KG1 (cell line): ENCODE results near the gene GAS7.

Experiments
- DNase-seq: peaks from one replicate; lab custom pipeline; 2025; lab: John Stamatoyannopoulos, UW

Gene GAS7

DNA sequence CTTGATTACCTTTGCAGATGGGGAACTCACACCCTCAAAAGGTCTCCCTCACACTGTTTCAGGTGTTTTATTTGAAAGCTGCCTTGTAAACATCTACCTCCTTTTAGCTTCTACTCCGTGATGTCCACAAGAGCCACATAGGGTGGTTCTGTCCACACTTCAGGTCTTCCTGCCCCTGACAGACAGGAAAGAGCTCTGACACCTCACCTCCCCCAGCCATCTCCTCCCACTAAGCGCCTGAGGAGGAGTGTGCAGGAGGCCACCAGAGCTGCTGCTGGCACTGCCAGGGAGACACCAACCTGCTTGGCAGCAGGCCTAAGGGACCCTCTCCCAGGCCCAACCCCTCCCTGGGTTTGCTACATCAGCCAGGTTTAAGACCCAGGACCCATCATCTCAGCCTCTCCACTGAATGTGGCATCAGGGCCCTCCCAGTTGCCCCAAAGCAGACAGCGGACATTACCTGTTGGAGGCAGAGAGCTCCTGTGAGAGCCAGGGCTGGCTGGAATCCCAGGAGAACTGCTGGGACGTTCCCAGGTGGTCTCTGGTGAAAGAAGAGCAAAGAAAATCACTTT lies 217.0 kb downstream of the GAS7 start:
- no peak for DNase-seq

DNA sequence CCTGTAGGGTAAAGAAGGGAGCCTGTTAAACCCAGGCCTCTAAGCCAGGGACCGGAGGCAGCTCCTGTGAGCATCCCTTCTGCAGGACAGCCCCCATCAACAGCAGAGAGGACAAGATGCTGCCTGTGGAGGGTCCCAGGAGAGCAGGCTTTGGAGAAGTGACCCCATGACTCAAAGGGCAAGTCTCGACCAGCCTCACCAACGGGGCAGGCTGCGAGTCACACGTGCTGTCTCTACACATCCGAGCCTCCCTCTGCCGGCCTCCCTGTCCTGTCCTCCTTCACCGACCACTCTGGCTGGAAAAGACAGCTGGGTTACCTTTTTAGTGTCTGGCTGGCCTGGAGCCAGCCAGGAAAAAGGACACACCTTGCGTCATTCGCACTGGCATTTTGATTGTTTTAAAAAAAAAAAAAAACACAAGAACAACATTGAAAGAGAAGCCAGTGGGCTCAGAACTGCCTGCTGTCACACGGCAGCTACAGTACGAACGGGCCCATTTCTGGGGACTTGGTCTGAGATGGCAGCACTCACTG lies 218.9 kb downstream of the GAS7 start:
- DNase-seq, result no peak

DNA sequence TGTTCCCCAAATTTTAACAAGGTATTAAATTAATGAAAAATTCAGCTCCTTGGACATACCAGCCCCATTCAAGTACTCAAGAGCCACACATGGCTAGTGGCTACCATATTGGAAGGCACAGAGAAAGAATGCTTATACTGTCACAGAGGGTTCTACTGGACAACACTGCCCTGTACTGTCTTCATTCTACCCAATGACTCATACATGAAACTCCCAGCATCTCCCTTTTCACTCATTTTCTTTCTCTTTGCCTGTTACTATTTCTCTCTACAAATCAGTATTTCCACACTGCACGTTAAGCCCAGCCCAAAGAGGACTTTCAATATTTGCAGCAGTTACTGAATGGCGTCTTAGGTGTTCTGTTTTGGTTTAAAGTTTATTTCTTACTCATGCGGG lies 221.2 kb downstream of the GAS7 start:
- DNase-seq, result no peak

GRCh38 chr17:9976283-9977179 lies 221.9 kb downstream of the GAS7 start:
- no peak for DNase-seq

DNA sequence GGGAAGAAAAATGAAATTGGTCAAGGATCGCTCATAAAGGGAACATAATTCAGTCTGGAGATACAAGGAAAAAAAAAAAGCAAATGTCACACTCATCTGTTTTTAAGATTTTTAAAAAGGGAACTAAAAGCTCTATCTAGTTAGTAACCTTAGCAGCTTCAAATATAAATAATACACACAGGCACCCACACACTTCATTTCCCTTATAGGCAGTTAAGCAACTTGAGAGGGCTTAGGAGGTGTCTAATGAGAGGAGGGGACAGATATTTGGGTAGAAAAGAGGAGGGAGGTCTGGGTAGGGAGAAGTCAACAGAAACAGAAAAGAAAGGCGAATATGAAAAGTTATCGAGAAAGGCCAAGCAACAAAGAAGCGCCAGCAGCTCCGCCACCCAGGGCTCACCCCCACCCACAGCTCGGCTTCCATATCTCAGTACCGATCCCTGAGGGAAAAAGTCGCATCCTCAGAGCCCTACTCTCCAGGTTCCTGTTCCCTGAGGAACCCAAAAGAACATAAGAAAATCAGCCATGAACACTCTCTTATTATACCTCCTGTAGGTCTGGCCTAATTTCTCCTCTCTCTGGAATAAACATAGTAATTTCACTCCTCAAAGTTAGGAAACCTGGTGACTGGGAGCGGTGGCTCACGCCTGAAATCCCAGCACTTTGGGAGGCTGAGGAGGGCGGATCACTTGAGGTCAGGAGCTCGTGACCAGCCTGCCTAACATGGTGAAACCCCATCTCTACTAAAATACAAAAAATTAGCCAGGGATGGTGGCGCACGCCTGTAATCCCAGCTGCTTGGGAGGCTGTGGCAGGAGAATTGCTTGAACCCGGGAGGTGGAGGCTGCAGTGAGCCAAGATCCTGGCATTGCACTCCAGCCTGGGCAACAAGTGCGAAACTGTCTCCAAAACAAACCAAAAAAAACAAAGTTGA lies 223.7 kb downstream of the GAS7 start:
- no peak for DNase-seq

DNA sequence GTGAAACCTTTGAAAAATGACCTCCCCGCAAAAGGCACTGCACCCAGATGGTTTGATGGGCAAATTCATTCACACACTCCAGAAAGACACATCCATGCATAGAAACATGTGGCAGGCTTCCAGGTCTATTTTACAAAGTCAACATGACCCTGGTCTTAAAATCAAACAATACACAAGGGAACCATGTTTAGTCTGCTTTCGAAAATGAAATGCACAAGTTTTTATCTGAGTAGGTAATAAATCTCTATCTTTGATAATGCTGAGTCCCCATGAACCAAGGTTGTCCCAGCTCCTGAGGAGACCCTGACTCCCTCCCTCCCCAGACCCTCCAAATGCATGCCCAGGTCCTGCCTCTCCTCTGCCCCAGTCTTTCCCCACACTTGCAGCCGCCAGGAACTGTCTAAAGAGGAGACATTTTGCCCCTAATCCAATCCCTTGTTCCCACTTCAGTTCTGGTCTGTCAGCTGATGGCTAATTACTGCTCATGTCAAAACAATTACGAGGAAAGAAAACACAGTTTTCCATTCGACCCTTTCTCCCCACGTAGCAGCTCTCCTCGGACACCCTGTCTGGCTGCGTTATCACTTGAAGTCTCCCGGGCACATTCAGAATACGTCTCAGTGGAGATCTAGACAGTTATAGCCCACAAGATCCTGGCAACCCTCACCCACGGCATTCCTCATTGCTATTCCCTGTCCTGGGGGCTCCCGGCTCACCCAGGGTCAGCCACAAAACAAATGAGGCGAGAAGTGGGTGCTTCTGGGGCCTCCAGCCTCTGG lies 224.5 kb downstream of the GAS7 start:
- DNase-seq, result no peak

DNA sequence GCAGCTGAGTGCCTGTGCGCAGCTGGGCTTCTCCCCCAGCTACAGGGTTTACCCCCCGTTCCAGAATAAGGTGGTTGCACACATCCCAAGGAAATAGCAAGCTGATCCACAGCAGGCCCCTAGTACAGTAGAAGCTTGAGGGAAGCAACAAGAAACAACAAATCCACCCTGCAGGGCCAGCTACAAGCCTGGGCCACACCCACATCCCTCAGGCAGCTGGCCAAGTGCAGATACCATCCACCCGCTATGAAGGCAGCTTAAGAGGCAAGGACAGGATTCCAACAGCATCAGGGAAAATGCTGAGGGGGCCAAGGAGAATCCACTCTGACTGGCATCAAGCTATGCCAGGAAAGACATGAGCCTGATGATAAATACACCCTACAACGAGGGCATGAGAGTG lies 226.4 kb downstream of the GAS7 start:
- DNase-seq, result no peak

DNA sequence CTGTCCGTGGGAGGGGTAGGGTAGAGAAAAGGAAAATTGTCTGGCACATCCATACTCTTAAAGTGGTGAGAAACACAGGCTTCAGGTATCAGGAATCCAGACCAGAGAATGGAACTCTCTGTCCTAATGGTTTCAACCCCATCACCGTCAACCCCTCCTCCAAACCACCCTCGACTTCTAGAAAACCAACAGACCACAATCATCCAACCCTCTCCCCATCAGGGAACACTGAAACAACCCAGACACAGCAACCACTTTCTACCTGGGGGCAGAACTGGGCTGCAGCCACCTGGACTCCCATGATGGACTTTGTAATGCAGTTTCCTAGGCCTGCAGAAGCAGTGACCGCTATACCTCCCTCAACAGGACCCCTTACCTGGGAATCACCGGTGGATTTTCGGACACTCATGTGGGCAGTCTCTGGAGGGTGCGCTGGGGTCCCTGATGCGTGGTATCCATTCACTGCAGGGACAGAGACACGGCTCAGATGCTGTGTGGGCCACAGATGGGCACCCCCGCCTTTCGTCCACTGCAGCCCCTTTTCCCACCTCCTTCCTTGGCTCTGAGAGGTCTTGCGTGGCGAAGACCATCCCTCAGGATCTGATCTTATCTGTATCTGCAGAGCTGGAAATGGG lies 229.0 kb downstream of the GAS7 start:
- DNase-seq, result no peak

- no peak for DNase-seq
Measured at GRCh38 chr17:9968881-9969280, 229.5 kb downstream of the GAS7 start.

- no peak for DNase-seq
Measured at GRCh38 chr17:9968008-9968407, 230.4 kb downstream of the GAS7 start.

- no peak for DNase-seq
Measured at GRCh38 chr17:9959377-9959981, 238.9 kb downstream of the GAS7 start.

GRCh38 chr17:9958586-9959281 lies 239.7 kb downstream of the GAS7 start:
- no peak for DNase-seq

DNA sequence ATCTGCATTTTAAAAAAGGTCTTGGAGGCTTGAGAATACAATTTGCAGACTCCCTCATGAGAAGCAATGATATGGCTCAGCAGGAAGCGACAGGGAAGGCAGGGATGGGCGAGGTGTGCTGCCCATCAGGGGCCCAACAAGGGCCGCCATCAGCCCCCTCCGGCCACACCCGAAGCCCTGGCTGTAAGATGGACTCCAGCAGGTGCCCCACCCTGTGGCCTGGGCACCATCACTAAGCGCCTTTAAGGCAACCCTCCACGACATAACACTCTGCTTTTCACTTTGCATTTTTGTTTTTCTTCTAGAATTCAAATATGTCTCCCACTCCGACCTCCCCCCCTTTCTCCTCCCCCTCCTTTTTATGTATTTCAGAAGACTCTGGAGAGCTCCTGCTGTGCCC lies 241.2 kb downstream of the GAS7 start:
- no peak for DNase-seq

- no peak for DNase-seq
Measured at GRCh38 chr17:9956474-9957131, 241.8 kb downstream of the GAS7 start.

- DNase-seq, result no peak
Measured at GRCh38 chr17:9953492-9953891, 244.9 kb downstream of the GAS7 start.

- no peak for DNase-seq
Measured at GRCh38 chr17:9951803-9952202, 246.6 kb downstream of the GAS7 start.

DNA sequence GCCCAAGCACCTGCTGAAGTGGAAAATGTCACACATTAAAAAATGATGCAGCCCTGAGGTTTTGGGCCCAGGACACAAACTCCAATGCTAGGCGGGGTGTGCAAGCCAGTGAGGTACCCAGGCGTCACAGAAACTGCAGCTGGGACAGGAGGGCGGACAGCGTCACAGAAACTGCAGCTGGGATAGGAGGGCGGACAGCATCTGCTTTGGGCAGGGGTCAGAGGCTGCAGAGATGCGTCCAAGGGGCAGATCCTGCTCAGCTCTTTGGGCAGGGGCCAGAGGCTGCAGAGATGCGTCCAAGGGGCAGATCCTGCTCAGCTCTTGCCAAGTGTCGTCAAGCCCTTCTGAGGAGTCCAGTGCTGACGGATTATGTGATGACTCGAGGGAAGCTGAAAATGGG lies 249.5 kb downstream of the GAS7 start:
- no peak for DNase-seq

DNA sequence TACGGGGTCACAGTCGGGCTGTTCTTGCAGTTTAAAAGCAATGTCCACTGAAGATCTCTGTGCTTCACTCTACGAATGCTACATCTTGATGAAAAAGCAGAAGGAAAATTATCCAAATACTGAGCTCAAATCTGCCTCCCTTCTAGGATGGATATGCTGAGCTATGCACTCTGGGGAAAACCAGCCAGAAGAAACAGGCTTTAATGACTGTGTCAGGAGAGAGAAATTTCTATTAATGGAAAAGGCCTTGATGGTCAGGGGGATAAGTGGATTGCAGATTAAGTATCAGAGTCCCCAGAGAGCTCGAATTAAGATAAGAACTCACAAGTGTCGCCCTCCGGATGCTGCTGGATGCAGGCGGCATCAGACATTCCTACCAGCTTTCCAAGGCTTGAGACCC lies 253.7 kb downstream of the GAS7 start:
- DNase-seq, result no peak

GRCh38 chr17:9943343-9943742 lies 255.1 kb downstream of the GAS7 start:
- DNase-seq, result no peak

- no peak for DNase-seq
Measured at GRCh38 chr17:9942885-9943284, 255.5 kb downstream of the GAS7 start.
